NCI-H748 (cell line): ENCODE data around the gene DCTN3.

Source experiments
- DNase-seq: peaks from one replicate; lab custom pipeline; 2025; ENCODE audit not compliant: unreplicated experiment; lab: John Stamatoyannopoulos, UW

DCTN3 gene

GRCh38 chr9:34575241-34575640 is 45.1 kb downstream of the DCTN3 start:
- no peak for DNase-seq

GRCh38 chr9:34574571-34574970 is 45.7 kb downstream of the DCTN3 start:
- no peak for DNase-seq

- DNase-seq: no peak
Measured at GRCh38 chr9:34573599-34574325, 46.5 kb downstream of the DCTN3 start.

DNA sequence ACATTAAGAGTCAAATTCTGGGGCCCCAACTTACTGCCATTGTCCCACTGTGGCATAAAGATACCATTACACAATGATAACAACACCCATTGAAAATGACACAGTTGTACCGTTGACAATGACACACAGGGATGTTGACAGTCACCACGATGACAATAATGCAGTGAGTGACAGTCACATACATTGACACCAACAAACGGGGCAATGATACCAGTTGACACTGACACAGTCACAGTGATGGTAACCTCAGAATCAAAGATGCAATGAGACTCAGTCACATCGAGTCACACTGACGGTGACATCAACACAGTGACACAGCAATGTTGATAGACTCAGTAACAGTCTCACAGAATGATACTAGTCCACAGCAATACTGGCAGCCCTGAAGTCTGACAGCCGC is 47.7 kb downstream of the DCTN3 start:
- no peak for DNase-seq

DNA sequence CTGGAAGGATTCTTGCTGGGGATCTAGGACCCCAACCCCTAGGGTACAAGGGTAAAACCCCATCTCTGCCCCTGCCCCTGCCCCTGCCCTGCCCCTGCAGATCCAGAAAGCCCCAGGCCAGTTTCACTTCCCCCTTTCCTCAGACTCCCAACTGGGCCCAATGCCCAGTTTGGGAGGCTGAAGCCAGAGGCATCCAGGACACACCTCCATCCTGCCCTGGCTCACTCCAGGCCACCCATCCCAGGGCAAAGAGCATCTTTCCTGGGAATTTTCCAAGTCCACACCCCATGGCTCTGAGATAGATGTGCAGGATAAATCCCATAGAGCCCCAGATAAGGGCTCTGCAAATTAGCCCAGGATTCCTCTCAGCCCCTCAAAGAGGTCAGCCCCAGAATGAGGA is 48.2 kb downstream of the DCTN3 start:
- DNase-seq: no peak

- DNase-seq: no peak
Measured at GRCh38 chr9:34571481-34571810, 48.8 kb downstream of the DCTN3 start.

GRCh38 chr9:34570809-34571480 is 49.4 kb downstream of the DCTN3 start:
- no peak for DNase-seq

- DNase-seq: no peak
Measured at GRCh38 chr9:34570376-34570775, 49.9 kb downstream of the DCTN3 start.

DNA sequence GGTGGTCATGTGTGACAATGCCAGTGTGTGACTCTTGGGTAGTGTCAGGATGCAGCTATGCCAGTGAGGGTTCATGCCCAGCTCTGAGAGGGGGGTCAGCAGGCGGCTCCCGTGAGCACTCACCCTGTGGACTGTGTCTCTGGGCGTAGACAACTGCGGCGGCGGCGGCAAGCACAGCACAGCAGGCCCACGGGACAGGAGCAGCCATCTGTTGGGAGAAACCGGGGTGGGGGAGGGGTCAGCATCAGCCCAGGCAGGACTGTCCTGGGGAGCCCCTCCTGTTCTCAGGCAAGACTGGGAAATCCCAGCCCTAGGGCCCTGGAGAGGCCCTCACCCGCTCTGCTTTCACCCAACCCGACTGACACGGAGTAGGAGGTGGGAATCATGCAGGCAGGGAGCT is 51.5 kb downstream of the DCTN3 start:
- DNase-seq: no peak

DNA sequence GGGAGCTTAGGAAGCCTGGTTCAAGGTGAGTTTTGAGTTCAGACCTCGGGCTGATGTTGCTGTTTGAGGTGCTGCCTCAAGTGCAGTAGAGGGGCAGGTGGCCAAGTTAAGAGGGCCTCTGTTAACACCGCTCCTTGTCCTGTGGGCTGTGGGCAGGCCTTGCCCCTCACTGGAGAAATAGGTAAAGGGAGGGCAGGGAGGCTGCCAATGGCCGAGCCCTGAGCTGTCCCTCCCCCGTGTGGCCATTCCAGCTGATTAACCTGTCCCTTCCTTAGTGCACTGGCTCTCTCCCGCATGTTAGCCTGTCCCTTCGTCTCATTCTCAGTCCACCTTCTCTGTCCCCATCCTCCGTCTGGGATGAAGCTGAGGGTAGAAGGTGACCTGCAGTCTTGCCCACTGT is 52.2 kb downstream of the DCTN3 start:
- no peak for DNase-seq

DNA sequence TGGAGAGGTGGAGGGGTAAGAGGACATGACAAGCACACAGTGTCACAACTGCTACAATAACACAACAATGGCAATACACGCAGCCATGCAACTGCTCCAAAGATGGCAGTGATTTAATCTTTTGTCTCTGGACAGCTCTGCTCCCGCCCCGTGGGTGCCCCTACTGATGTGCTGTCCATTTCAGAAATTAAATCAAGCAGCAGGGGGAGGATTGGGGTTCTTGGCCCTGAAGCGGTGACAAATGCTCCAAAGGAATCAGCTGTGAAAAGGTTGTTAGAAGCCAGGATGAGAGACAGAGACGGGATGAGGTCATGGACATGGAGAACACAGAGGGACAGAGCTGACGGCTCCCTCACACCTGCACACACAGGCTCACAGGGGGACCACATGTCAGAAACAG is 53.3 kb downstream of the DCTN3 start:
- DNase-seq: no peak

GRCh38 chr9:34566322-34566721 is 54.0 kb downstream of the DCTN3 start:
- DNase-seq: no peak

GRCh38 chr9:34565856-34566255 is 54.4 kb downstream of the DCTN3 start:
- no peak for DNase-seq

DNA sequence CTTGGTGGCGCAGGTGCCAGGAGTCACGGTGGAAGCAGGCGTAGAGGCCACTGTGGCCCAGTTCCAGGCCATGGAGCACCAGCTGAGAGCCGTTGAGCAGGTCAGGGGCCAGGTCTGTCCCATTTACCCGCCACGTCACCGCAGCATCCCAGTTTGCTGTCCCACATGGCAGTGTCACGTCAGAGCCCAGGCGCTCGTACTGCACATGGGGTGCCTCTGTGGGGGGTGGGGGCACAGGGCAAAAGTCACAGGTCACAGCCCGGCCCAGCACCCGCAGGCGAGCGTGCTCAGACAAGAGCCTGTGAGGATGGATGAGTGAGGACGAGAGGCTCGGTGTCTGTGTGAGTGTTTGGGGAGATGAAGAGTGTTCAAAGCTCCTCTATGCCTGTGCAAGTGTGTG is 55.7 kb downstream of the DCTN3 start:
- no peak for DNase-seq
